Gastroesophageal sphincter (tissue), 4 donors: ENCODE data around the gene THBS3. TPM values are rescaled to one million over a fixed set of nuclear protein-coding genes. Genes with fewer than 3 reads are reported as not detected.
A peak's percentile ranks its signal among the peaks of the same experiment; 100 is the strongest.

Experiments used
- ATAC-seq: fragments of 150-250 bp; one replicate; pipeline ENCODE4 v1.9.1; 2016; ENCODE audit warnings: mild to moderate bottlenecking, moderate library complexity
- H3K27ac ChIP-seq, 4 donors: fragments of 200-600 bp; sonication (generic) in 3 of 4; 1 replicate in 3 of 4; 2 replicates in 1 of 4; pipeline ENCODE4 v1.5.1; 2016 to 2019
- H3K27me3 ChIP-seq: fragments of 200-600 bp; sonication (generic); one replicate; pipeline ENCODE4 v1.5.1; 2019
- H3K36me3 ChIP-seq, 2 donors: fragments of 200-600 bp; sonication (generic); one replicate each; pipeline ENCODE4 v1.5.1; 2019; ENCODE audit warnings: control low read depth in 1 of 2
- H3K4me1 ChIP-seq, 3 donors: fragments of 200-600 bp; sonication (generic); 1 replicate in 2 of 3; 2 replicates in 1 of 3; pipeline ENCODE4 v1.5.1; 2016 to 2019; ENCODE audit warnings: control low read depth in 2 of 3
- H3K4me3 ChIP-seq, 2 donors: fragments of 200-600 bp; sonication (generic); one replicate each; pipeline ENCODE4 v1.5.1; 2019; ENCODE audit warnings: mild to moderate bottlenecking in 1 of 2, moderate library complexity in 1 of 2
- H3K9me3 ChIP-seq, 3 donors: fragments of 200-600 bp; sonication (generic); one replicate each; pipeline ENCODE4 v1.5.1; 2017 to 2019; ENCODE audit warnings: control low read depth in 2 of 3
- EP300 ChIP-seq: sonication (generic); formaldehyde crosslinking; IDR thresholded peaks from one replicate; pipeline ENCODE4 v1.6.1; 2017; ENCODE audit warnings: antibody characterized with exemption, mild to moderate bottlenecking
- POLR2A ChIP-seq, 2 donors: fragments of 450-650 bp; IDR thresholded peaks; one replicate each; pipeline ENCODE4 v1.6.1; 2017; ENCODE audit warnings: antibody characterized with exemption in 2 of 2, mild to moderate bottlenecking in 2 of 2, moderate library complexity in 1 of 2
- POLR2AphosphoS5 ChIP-seq: sonication (generic); formaldehyde crosslinking; IDR thresholded peaks from one replicate; pipeline ENCODE4 v1.6.1; 2017; ENCODE audit warnings: antibody characterized with exemption
- WGBS, 2 donors: methylation state at CpG; one replicate each; pipeline ENCODE4 v1.1.5; 2018; ENCODE audit warnings: low coverage in 1 of 2; 5-methylcytosine and 5-hydroxymethylcytosine counted together
- total RNA-seq, 4 donors: library from RNA; depleted of rRNA; stranded (reverse); fragments of >200 nt; gene quantifications; one replicate each; pipeline ENCODE4 v1.1.0, GENCODE V29; 2016
- TF ChIP-seq, protein P1 (sequence below), 4 experiments: fragments of 200-600 bp in 2 of 4; fragments of 450-650 bp in 2 of 4; sonication (generic) in 1 of 4; IDR thresholded peaks; one replicate each; pipeline ENCODE4 v1.5.1; 2017 to 2019; ENCODE audit warnings: antibody characterized with exemption in 4 of 4, mild to moderate bottlenecking in 2 of 4, moderate library complexity in 2 of 4

THBS3 gene
- total RNA-seq, 4 donors from 2014 or later: 17.9 to 25.6 (median 20.1) TPM

DNA sequence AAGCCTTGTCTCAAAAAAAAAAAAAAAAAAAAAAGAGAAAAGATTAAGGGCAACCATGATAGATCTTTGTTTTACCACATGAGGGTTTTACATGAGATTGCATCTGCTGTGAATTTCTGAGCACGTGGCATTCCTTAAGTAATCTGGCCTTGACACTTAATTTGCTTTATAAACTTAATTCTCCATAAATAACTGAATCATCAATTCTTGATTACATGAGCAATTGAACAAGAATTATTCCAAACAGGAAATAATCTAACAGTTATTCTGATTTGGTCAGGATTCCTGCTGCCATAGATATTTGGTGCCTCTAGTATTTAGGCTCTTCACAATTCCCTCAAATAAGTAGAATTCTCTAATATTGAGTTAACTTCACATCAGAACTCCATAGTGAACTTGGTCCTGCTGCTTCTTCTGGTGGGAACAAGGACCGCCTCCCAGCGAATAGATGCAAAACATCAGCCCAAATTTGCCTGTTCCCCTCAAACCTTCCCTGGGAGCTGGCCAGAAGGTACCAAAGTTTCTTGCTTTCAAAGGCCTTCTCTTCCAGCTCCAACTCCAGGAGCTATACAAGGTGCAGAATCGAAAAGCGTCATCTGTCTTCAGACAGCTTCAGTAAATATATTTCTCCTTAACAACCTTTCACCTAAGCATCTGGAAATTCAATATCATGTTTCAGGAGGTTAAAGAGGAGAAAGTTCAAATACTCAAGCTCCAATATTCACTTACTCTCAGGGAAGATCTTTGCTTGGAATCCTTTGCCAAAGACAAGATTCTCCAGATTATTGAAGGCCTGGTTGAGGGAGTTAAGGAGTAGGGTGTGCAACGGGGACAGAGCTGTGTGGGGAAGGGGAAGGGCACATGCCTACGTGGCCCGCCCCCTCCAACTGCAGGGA, 35.6 kb downstream of the THBS3 start:
- H3K27me3 ChIP-seq: peaks cover 28% of the 10 kb centered on the region
- peaks cover 0 to 27% of the 10 kb centered on the region in 2 donors for H3K36me3 ChIP-seq
- WGBS, 2 donors: 50 to 61% methylated on average over 5 of the region's 8 CpGs
- peaks cover 0 to 60% (median 31%) of the 10 kb centered on the region in 3 donors for H3K4me1 ChIP-seq
- H3K4me3 ChIP-seq: peak overlapping the region; percentile 62 to 78
- H3K9me3 ChIP-seq: no peaks in the 10 kb centered on the region
- H3K27ac ChIP-seq: peak overlapping the region; percentile 74 to 99 (median 96)
- peak; percentile 20 for ATAC-seq
- TF ChIP-seq POLR2A (IDR thresholded peaks at IDR 0.05) (no peak), POLR2AphosphoS5 (no peak), EP300 (no peak)
- TF ChIP-seq, protein P1, sequence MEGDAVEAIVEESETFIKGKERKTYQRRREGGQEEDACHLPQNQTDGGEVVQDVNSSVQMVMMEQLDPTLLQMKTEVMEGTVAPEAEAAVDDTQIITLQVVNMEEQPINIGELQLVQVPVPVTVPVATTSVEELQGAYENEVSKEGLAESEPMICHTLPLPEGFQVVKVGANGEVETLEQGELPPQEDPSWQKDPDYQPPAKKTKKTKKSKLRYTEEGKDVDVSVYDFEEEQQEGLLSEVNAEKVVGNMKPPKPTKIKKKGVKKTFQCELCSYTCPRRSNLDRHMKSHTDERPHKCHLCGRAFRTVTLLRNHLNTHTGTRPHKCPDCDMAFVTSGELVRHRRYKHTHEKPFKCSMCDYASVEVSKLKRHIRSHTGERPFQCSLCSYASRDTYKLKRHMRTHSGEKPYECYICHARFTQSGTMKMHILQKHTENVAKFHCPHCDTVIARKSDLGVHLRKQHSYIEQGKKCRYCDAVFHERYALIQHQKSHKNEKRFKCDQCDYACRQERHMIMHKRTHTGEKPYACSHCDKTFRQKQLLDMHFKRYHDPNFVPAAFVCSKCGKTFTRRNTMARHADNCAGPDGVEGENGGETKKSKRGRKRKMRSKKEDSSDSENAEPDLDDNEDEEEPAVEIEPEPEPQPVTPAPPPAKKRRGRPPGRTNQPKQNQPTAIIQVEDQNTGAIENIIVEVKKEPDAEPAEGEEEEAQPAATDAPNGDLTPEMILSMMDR (IDR thresholded peaks at IDR 0.05): no peak

DNA sequence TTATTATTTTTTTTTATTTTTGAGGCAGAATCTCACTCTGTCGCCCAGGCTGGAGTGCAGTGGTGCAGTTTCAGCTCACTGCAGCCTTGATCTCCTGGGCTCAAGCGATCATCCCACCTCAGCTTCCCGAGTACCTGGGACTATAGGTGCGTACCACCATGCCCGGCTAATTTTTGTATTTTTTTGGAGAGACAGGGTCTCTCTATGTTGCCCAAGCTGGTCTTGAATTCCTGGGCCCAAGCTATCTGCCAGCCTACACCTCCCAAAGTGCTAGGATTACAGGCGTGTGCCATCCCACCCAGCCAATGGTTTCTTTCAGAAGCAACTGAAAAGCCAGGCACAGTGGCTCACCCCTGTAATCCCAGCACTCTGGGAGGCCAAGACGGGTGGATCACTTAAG, 36.9 kb downstream of the THBS3 start:
- no peak for ATAC-seq
- Histone ChIP-seq H3K27me3 (peaks cover 25% of the 10 kb centered on the region), H3K4me3 (no peak overlapping the region), H3K36me3 (peaks cover 0 to 27% of the 10 kb centered on the region in 2 donors), H3K4me1 (peaks cover 0 to 64% (median 30%) of the 10 kb centered on the region in 3 donors), H3K27ac (no peak overlapping the region), H3K9me3 (no peaks in the 10 kb centered on the region)
- WGBS, 2 donors: 75% methylated on average over 7 of the region's 7 CpGs; no CpG with 5 or more reads in 1 of the 2 donors
- TF ChIP-seq, protein P1 (IDR thresholded peaks at IDR 0.05): no peak
- TF ChIP-seq EP300 (no peak), POLR2A (IDR thresholded peaks at IDR 0.05) (no peak), POLR2AphosphoS5 (no peak)

DNA sequence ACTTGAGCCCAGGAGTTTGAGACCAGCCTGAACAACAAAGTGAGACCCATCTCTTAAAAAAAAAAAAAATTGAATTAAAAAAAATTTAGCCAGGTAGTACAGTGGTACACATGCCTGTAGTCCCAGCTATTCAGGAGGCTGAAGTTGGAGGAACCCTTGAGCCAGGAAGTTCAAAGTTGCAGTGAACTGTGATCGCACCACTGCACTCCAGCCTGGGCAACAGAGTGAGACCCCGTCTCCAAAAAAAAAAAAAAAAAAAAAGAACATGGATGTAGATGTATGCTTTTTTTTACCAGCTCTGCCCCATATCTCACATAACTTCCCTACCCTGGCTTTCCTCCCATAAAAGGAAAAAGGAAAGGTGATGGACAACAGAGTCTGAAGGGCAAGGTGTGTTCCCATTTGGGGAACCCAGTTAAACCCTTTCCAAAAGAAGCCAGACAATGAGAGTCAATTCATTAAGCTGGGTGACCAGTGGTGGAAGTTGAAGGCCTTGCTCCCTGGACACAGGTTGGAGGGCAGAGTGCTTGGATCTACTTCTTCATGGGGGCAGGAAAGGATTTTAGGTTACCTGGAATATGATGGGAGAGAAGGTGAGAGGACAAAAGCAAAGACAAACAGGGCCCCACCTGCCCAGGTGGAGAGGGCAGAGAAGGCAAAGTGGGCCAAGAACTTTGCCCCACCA, 37.5 kb downstream of the THBS3 start:
- Histone ChIP-seq H3K27ac (no peak overlapping the region), H3K4me3 (no peak overlapping the region), H3K27me3 (peaks cover 19% of the 10 kb centered on the region), H3K4me1 (peaks cover 0 to 64% (median 30%) of the 10 kb centered on the region in 3 donors), H3K9me3 (no peaks in the 10 kb centered on the region), H3K36me3 (peaks cover 0 to 27% of the 10 kb centered on the region in 2 donors)
- TF ChIP-seq POLR2AphosphoS5 (no peak), EP300 (no peak), POLR2A (IDR thresholded peaks at IDR 0.05) (no peak)
- TF ChIP-seq, protein P1 (IDR thresholded peaks at IDR 0.05): no peak
- ATAC-seq: no peak
- WGBS, 2 donors: 71 to 100% methylated on average over 2 of the region's 2 CpGs

DNA sequence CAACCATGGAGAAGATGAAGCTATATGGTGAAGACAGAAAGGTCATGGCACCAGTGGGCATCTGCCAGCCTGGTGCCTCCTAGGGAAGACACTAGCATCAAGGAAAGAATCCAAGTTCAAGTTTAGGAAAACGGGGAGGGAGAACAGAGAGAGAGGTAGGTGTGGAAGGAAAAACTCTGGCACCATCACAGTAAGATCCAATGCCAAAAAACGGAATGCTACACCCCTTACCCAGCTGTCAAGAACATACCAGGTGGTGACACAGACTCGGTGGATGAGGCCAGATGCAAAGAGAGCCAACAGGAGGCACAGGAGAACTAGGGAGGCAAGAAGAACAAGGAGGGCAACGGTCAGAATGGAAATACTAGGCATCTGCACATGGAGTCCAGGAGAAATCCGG, 38.2 kb downstream of the THBS3 start:
- Histone ChIP-seq H3K4me3 (no peak overlapping the region), H3K27me3 (peaks cover 12% of the 10 kb centered on the region), H3K4me1 (peaks cover 0 to 61% (median 28%) of the 10 kb centered on the region in 3 donors), H3K9me3 (no peaks in the 10 kb centered on the region), H3K27ac (no peak overlapping the region), H3K36me3 (peaks cover 0 to 27% of the 10 kb centered on the region in 2 donors)
- WGBS, 2 donors: 59 to 79% methylated on average over 2 to 5 of the region's 5 CpGs
- TF ChIP-seq, protein P1 (IDR thresholded peaks at IDR 0.05): no peak
- TF ChIP-seq POLR2A (IDR thresholded peaks at IDR 0.05) (no peak), POLR2AphosphoS5 (no peak), EP300 (no peak)
- no peak for ATAC-seq
